HT-29 (cell line): ENCODE results near the gene SLC10A2. TPM values are rescaled to one million over a fixed set of nuclear protein-coding genes. Genes with fewer than 3 reads are reported as not detected.
A peak's percentile ranks its signal among the peaks of the same experiment; 100 is the strongest.
"Not testable (repeated sequence)": the region's sequence is repeated elsewhere in the genome, so short reads cannot be mapped to it uniquely, and the experiment has no call there.

Source experiments
- DNase-seq: peaks from one replicate; pipeline ENCODE4 v3.0.0-alpha.2; 2015; ENCODE audit warnings: low spot score
- total RNA-seq: library from RNA; depleted of rRNA; stranded (reverse); fragments of >200 nt; shearing (Covaris generic); gene quantifications from 2 replicates; pipeline ENCODE4 v1.2.3, GENCODE V29; 2014; rRNA removed

Gene SLC10A2, protein sequence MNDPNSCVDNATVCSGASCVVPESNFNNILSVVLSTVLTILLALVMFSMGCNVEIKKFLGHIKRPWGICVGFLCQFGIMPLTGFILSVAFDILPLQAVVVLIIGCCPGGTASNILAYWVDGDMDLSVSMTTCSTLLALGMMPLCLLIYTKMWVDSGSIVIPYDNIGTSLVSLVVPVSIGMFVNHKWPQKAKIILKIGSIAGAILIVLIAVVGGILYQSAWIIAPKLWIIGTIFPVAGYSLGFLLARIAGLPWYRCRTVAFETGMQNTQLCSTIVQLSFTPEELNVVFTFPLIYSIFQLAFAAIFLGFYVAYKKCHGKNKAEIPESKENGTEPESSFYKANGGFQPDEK
- total RNA-seq = not detected in 2 replicates

DNA sequence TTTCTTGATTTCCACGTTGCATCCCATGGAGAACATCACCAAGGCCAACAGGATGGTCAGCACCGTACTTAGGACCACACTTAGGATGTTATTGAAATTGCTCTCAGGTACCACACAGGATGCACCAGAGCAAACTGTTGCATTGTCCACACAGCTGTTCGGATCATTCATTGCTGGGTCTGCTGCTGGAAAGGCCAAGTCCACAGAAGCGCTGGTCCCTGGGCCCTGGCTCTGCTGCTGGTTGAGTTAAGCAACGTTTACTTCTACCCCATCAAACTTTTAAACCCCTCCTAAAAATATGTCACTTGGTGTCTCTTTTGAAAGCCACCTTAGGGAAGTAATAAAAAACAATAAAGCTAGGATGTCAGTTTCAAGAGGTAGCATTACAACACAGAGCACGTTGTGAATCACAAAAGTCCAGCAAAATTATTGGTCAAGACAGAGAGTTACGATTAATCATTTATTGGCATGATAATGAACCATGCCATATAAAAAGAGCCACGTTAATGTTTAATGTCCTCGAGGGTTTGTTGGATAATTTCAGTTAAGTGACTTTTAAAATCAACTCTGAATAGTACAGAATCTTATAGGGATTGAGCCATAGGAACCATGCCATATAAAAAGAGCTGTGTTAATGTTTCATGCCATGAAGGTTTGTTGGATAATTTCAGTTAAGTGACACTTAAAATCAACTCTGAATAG lies at the start of gene SLC10A2:
Gene SLC10A2, minus strand, starts transcription at position 339 of the 702 bp plus-strand sequence. Its CDS starts 168 bp downstream, at position 171.
- peak; percentile 32 for DNase-seq

DNA sequence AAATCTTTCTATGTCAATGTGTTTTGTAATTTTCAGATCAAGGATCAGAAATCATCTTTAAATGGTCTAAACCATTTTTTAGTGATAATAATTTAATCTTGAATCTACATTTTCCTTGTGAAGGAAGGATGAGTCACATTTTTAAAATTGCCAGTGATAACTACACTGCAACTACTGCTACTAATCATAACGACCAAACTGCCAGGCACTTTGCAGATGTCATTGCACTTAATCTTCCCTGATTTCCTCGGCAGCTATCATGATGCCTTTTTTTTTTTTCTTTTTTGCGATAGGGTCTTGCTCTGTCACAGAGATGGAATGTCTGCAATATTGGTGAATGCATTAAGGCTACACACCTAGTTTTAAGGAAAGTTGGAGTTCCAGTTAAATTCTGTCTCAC lies 41.4 kb upstream of the SLC10A2 start:
- no peak for DNase-seq

DNA sequence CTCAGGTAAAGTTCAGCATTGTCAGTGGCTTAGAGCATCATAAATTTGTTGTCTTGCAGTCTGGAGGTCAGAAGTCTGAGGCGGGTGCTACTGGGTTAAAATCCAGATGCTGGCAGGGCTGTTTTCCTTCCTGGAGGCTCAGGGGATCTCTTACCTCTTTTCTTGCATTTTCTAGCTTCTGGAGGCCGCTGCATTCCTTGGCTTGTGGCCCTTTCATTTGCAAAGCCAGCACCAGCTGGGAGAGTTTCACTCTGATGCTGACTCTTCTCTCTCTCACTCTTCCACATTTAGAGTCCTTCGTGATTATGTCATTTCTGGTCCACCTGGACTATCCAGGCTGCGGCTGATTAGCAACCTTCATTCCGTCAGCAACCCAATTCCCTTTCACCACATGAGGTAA lies 38.1 kb upstream of the SLC10A2 start:
- no peak for DNase-seq

DNA sequence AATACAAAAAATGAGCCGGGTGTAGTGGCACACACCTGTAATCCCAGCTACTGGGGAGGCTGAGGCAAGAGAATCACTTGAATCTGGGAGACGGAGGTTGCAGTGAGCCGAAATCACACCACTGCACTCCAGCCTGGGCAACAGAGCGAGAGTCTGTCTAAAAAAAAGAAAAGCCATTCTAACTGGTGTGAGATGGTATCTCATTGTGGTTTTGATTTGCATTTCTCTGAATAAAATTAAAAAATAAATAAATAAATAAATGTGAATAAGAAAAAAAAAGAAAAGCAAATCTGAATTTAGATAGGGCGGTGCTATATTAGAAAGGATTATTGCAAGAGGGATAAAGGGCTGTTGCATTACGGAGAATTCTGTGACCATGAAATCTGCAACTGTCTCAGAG lies 37.2 kb upstream of the SLC10A2 start:
- peak; percentile 59 for DNase-seq

DNA sequence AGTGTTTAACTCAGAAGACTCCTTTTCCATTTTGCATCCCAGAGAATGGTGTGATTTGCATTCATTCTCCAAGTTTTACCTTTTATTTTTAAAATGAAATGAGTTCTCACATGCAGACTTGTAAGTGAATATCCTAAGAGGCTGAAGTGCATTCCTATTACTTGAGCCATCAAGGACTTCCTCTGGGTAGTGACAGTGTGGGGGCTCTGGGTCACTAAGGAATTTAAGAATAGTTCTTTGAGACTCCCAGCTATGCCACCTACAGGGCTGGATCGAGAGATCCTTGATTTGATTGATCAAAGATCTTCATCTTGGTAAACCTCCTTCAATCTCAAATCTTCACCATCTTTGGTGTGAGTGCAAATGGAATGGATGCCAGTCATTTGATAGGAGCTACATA lies 36.3 kb upstream of the SLC10A2 start:
- DNase-seq = no peak

DNA sequence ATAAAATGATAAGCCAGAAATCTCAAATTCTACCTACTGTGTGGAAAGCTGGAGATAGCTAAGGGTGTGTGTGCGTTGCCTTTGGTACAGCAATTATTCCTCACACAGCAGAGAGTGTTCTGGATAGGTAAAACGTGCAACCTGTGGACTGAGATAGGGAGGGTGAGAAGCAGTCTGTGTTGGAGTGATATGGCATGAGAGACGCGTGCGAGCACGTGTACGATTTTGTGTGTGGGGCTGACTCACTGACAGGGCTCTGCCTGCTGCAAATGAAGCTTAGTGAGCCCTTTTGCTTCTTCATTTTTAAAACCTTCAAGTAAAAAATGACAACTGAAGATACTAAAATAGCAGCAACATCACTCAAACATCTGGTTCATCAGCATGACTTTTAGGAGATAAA lies 35.7 kb upstream of the SLC10A2 start:
- no peak for DNase-seq

DNA sequence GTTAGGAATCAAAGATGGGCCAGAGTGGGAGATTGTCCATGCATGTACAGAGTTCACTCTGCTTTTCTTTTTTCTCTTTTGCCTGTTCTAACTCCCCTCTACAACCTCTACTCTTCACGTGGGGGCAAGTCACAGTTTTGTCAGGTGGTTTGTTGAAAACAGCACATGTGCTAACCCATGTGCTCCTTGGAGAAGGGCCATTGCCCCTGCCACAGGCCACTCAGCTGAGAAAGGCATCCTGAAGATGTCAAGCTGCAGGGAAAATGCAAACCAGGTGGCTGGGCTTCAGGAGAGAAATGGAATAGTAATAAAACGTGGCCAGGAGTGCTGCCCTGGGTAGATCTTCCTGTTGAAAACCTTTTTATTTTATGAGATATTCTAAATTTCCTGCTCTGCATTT lies 35.3 kb upstream of the SLC10A2 start:
- DNase-seq = no peak

DNA sequence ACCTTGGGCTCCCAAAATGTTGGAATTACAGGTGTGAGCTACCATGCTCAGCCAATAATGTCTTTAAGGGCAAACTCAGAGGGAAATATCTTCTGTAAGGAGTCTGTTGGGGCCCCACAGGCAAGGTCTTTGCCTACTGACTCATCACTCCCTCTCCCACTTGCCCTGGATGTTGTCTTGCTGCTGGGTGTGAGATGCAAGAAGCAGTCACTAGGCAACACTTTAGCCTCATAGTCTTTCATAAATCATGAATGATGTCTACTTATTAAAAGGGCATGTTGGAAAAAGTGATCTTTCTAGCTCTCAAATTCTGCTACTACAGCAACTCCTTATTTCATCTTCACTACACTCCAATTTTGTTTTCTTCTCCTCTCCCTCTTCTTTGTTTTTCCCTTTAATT lies 34.6 kb upstream of the SLC10A2 start:
- no peak for DNase-seq

DNA sequence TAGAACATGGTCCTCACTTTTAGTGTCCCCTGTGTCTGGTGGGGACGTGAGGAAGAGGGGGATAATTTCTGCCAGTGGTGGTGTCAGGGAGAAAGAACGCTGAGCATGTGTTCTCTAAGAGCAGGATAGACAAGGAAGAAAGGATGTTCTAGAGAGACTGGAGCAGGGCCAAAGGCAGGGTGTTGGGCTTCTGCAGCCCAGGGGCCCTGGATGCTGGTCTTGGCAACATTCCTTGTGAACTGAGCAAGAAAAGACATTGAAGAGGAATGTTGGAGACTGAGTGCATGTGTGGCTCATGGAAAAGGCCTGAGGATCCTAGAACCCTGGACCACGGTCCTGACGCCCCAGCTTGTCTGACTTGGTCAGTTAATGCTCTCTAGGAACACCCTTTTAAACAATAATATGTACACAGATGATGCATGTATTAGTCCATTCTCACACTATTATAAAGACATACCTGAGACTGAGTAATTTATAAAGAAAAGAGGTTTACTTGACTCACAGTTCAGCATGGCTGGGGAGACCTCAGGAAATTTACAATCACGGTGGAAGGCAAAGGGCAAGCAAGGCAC lies 33.6 kb upstream of the SLC10A2 start:
- DNase-seq = no peak

DNA sequence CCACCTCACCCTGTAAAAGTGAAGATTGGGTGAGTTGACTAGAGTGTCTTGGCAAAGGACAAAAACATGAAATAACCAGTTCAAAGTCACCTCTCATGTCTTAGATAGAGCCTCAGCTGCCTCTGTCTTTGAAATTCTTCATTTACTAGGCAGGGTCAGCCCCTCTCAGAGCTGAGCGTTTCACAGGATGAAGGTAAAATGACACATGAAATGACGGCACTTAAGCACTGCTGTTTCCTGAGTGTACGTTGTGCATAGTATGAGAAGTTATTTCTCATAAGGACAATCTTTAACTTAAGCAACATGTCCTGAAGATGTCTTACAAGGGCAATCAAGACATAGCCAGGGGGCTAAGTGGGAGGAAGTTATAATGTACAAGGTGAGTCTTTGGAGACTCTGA lies 32.3 kb upstream of the SLC10A2 start:
- DNase-seq = no peak

DNA sequence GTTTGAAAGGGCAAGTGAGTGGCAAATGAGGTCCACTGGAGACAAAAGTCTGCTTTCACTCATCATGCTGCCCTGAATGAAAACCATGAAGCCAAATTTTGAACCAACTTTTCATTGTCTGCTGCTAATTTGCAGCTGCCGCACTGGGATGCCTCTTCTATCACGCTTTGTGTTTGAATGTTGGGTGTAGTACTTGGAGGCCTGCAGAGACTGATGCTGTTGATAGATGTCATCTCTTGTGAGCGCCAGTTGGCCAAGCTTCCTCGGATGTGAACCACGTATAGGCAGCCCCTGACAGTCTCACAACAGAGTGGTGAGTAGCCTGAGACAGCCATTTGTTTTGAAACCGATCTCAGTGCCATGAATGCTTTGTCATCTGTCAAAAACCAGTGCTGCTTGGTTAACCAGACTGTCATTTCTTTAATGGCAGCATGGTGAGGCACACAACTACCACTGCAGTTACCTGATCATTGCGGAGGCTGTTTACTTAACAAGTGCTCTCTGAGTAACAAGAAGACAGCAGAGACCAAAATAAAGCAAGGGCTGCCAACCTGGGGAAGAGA lies 31.2 kb upstream of the SLC10A2 start:
- no peak for DNase-seq

DNA sequence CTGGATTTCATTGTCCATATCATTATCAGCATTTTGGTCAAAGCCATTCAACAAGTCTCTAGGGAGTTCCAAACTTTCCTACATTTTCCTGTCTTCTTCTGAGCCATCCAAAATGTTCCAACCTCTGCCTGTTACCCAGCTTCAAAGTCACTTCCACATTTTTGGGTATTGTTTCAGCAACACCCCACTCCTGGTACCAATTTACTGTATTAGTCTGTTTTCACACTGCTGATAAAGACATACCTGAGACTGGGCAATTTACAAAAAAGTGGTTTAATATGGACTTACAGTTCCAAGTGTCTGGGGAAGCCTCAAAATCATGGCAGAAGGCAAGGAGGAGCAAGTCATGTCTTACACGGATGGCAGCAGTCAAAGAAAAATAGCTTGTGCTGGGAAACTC lies 27.4 kb upstream of the SLC10A2 start:
- DNase-seq = not testable (repeated sequence)

DNA sequence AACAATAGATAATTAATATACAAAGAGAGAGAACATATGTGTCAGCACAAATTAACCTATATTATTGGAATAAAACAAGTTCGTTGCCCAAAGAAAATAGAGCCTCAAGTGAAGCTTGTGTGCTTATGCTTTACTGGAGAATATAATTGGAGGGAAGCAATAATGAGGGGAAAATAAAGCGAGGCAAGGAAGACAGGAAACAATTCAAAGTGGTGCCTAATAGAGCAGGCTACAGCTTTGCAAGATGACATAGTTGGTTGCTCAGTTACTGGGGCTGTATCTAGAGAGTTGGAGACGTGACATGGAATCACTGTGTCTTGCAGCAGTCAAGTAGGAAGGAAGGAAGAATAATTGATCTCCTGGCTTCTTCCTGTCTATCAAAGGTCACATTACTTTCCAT lies 21.1 kb upstream of the SLC10A2 start:
- DNase-seq = no peak

DNA sequence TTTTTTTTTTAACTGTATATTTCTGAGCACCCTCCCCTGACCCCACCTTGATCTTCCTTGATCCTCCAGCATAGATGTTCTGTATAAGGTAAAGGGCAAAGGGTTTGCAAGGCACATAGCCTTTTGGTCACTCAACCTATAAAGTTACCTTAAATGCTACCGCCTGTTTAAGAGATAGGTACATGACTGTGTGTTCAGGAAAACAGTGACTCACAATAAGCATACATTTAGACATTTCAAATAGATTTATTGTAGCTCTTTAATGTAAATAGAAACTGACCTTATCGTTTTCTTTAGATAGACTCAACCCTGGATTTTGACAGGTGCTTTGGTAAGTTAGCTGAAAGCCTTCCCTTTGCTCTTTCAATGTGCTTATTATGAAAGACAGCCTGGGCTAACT lies 15.2 kb upstream of the SLC10A2 start:
- peak; percentile 55 for DNase-seq

DNA sequence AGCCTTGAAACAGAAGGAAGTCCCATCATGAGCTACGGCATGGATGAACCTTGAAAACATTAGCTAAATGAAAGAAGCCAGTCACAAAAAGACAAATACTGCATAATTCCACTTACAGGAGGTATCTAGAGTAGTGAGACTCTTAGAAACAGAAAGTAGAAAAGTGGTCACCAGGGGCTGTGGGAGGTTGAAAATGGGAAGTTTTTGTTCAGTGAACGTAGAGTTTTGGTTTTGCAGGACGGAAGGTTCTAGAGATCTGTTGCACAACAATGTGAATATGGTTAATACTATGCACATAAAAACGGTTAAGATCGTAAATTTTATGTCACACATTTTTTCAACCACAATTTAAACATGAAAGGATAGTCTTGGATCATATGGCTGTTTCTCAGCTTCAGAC lies 11.9 kb upstream of the SLC10A2 start:
- DNase-seq = peak; percentile 30

DNA sequence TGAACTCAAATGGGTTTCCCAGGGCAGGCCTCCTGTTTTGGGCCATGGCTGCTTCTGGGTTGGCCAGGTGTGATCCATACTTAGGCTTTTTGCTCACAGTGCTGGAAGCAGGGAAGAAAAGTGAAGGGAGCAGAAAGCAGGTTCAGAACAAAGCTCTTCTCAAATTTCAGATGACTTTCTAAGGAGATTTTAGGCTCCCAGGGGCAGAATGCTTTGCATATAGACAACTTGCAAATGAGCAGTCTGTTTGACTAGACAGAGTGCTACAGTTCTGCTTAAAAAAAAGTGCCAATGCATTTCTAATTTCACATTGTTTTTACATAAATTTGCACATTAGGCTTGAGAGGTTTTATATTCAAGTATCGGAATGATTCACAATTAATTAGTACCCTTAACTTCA lies 2.6 kb upstream of the SLC10A2 start:
- DNase-seq = no peak

DNA sequence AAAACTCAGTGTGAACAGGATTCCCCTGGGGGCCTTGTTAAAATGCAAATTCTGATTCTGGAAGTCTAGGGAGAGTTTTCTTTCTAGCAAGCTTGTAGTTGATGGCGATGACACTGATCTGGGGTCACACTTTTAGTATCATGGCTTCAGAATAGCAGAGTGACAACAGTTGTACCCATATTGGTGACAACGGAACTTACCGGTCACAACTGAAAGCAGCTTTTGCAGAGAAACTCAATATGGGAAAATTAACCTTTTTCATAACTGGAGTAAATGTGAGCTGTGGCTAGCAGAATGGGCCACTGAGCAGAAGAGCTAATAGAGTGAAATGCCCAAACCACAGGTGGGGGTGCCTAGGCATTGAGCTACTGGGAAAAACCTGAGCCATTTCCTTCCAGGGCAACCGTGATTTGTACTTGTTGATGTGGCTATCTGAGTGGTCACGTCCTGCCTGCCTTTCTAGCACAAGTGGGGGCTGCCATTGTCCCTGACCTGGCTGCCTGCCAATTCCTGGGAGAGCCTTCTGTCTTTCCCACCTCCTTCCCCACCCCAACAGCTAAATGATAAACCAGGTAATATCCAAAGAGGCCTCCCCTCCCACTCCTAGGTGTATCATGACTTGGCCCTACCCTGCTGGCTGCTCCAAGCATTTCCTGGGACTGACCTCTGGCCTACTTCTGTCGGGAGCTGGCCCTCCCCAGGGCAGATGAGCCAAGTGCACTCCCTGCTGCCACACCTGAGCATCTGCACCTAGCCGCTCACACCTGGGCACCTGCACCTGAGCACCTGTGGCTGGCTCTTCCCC lies 1.7 kb upstream of the SLC10A2 start:
- peak; percentile 45 for DNase-seq

DNA sequence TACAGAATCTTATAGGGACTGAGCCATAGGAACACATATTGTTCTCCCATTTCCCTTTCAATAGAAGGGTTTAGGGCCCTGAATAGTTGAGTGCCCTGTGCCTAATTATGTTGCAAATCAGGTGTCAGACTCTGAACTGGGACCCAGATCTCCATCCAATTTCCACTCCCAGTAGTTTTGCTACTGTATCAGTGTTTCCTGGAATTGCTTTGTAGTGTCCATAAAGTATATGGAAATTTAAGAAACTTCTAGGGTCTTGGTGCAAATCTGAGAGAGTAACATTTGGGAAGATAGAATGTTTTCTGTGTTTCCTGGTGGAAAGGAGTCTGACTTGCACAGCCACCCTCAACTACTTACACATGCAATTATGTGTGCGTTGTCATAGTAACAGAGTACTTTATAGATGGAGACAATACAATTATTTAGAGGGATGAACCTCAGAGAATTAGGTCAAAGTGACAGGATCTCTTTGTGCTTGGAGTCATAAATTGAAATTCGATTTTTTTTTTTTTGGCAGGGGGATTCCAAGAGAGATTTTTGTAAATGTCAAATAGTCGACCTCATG lies 646 bp upstream of the SLC10A2 start:
- no peak for DNase-seq

DNA sequence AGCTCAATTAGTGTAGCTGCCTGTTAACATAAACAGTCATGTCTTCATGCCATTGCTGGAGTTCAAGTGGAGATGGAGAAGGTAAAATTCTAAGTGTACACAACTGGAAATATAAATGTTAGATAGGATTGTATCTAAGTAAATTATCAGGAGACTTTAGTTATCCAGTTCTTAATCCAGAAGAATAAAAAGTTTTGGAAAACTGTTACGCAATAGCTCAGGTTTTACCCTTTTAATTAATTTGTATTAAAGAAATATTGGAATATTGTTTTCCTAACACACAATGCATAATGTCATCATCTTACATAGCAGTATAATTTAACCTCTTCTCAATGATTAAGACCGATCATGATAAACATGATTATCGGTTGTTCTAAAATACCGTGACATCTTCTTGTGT lies 2.8 kb downstream of the SLC10A2 start:
- no peak for DNase-seq

DNA sequence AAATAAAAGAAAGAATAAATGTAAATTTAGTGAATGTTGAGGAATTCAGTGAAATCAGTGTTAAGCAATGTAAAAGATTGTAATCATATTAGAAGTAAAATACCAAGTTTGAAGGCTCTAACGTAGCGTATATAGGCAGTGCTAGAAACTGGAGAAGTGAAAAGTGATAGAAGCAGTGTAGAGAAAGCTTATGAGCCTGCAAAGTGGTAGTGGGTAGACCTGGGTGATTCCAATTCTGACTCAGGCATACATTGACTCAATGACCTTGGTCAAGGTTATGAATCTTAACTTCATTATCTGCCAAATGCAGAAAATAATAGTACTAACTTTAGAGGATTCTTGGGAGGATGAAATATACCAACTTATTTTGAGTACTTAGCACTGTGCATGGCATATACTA lies 4.1 kb downstream of the SLC10A2 start:
- no peak for DNase-seq

DNA sequence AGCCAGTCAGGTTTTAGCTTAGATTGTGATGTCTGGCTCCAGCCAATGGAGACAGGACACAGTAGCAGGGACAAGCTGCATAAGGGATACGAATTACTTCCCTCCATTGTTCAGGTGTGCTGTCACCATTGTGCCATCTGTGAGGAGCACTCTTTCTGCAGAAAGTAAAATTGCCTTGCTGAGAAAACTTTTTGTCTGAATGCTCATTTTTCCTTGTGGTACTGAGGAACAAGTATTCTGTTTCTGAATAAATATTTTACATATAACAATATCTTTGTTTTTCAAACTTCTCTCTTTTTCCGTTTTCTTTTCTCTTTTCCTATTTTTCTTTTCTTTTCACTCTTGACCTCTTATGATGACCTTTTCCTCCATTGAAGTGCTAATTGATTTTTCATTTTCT lies 10.2 kb downstream of the SLC10A2 start:
- no peak for DNase-seq
